ENCODE data around the gene ERI2. TPM values are rescaled to one million over a fixed set of nuclear protein-coding genes. Genes with fewer than 3 reads are reported as not detected.
"Not testable (repeated sequence)": the region's sequence is repeated elsewhere in the genome, so short reads cannot be mapped to it uniquely, and the experiment has no call there.

The ERI2 gene
- total RNA-seq, 1 donor from 2014 or later = 16.5 TPM

DNA sequence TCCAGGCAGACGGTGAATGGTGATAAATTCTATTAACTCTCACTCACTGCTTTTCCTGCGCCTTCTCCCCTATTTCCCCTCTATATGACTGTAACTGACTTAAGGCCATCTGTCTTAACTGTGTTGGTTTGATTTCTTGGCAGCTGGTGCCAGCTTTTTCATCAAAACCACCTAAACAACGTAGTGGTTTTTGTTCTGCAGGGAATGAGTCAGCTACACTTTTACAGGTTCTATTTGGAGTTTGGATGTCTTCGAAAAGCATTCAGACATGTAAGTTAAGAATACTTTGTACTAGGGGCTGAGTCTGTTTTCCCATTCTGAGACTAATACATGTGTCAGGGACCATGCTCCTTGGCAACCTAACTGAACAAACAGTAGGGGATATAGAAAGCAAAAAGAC lies 8.5 kb upstream of the ERI2 start:
- Histone ChIP-seq H3K4me1 (no peaks in the 10 kb centered on the region), H3K27me3 (no peaks in the 10 kb centered on the region), H3K4me3 (no peak overlapping the region), H3K9me3 (no peaks in the 10 kb centered on the region), H3K36me3 (no peaks in the 10 kb centered on the region), H3K27ac (no peak overlapping the region)
- no peak for ATAC-seq
- TF ChIP-seq, protein P1, sequence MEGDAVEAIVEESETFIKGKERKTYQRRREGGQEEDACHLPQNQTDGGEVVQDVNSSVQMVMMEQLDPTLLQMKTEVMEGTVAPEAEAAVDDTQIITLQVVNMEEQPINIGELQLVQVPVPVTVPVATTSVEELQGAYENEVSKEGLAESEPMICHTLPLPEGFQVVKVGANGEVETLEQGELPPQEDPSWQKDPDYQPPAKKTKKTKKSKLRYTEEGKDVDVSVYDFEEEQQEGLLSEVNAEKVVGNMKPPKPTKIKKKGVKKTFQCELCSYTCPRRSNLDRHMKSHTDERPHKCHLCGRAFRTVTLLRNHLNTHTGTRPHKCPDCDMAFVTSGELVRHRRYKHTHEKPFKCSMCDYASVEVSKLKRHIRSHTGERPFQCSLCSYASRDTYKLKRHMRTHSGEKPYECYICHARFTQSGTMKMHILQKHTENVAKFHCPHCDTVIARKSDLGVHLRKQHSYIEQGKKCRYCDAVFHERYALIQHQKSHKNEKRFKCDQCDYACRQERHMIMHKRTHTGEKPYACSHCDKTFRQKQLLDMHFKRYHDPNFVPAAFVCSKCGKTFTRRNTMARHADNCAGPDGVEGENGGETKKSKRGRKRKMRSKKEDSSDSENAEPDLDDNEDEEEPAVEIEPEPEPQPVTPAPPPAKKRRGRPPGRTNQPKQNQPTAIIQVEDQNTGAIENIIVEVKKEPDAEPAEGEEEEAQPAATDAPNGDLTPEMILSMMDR (IDR thresholded peaks at IDR 0.05) = no peak
- DNase-seq = no peak
- intact Hi-C loops (cut with DNase I) = no loop called here

DNA sequence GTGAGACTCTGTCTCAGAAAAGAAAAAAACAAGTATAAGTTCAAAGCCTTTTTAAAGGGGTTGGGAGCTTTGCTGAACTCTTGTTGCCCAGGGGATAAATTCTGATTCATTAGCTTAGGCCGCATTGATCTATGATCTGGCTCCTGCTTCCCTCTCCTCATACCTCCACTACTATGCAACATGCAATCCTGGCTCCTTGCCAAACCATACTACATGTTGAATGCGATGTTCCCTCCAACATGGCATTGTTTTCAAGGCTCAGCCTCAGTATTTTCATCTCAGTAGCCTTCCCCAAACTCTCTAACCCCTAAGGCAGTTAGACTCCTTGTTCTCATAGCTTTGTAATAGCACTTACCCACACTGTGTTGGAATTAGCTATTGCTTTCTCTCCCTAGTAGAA lies 6.2 kb upstream of the ERI2 start:
- Histone ChIP-seq H3K4me3 (no peak overlapping the region), H3K27ac (no peak overlapping the region), H3K36me3 (no peaks in the 10 kb centered on the region), H3K27me3 (no peaks in the 10 kb centered on the region), H3K9me3 (no peaks in the 10 kb centered on the region), H3K4me1 (no peaks in the 10 kb centered on the region)
- TF ChIP-seq, protein P1 (IDR thresholded peaks at IDR 0.05) = no peak
- ATAC-seq (no peak), DNase-seq (no peak)
- intact Hi-C loops (cut with DNase I) = no loop called here

DNA sequence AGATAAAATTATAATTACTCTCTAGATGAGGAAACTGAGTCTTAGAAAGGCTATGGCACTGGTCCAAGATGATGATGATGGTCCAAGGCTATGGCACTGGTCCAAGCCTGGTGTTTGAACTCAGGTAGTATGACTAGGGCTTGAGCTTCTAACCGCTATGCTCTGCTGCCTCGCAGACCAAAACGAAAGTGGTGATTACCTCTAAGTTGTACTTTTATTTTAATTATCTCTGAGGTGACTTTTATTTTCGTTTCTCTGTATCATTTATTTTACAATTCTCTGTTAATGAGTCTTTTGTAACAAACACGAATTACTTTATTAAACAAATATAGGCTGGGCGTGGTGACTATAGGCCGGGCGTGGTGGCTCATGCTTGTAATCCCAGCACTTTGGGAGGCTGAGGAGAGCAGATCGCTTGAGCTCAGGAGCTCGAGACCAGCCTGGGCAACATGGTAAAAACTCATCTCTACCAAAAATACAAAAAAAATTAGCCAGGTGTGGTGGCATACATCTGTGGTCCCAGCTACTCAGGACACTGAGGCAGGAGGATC lies 5.7 kb upstream of the ERI2 start:
- no peak for DNase-seq
- Histone ChIP-seq H3K36me3 (no peaks in the 10 kb centered on the region), H3K4me1 (no peaks in the 10 kb centered on the region), H3K4me3 (no peak overlapping the region), H3K9me3 (no peaks in the 10 kb centered on the region), H3K27me3 (no peaks in the 10 kb centered on the region), H3K27ac (no peak overlapping the region)
- intact Hi-C loops (cut with DNase I) = no loop called here
- TF ChIP-seq, protein P1 (IDR thresholded peaks at IDR 0.05) = no peak
- ATAC-seq = no peak

DNA sequence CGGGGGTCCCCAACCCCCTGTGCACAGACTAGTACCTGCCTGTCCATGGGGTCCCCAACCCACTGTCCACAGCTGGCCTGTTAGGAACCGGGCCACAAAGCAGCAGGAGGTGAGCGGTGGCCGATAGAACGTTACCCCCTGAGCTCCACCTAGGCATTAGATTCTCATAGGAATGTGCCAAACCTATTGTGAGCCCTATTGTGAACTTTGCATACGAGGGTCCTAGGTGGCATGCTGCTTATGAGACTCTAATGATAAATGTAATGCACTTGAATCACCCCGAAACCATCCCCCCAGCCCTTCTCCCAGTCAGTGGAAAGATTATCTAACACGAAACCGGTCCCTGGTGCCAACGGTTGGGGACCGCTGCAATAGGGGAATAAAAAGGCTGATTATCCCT lies 1.6 kb upstream of the ERI2 start:
- TF ChIP-seq, protein P1 (IDR thresholded peaks at IDR 0.05) = no peak
- H3K4me1 ChIP-seq = peaks cover 6% of the 10 kb centered on the region
- no peaks in the 10 kb centered on the region for H3K9me3 ChIP-seq
- no peaks in the 10 kb centered on the region for H3K36me3 ChIP-seq
- intact Hi-C loops (cut with DNase I) = no loop called here
- no peak overlapping the region for H3K4me3 ChIP-seq
- no peaks in the 10 kb centered on the region for H3K27me3 ChIP-seq
- DNase-seq = no peak
- ATAC-seq = no peak
- H3K27ac ChIP-seq = no peak overlapping the region

DNA sequence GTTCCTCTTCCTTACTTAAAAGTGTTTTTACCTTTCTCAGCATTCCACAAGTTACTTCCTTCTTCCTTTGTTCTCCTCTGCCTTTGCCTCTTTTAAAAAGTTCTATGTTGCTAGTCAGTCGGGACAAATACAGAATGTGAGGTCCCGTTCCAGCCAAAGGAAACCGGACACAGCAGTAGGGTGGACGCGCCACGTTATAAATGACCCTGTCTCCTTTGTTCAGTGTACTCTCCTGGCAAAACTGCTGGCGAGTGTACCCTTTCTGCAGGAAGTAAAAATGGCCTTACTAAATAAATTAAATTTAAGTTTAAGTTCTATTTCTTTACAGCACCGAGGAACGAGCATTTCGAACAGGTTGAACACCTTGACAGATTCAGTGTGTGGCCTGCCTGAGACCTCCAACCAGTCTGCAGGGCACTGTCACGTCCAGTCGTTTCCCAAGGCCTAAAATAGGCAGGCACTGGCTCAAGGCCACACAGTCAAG lies 546 bp downstream of the ERI2 start:
- Histone ChIP-seq H3K4me3 (peak overlapping the region; percentile 85), H3K27ac (peak overlapping the region; percentile 92)
- H3K36me3 ChIP-seq; intact Hi-C loops (cut with DNase I); DNase-seq; H3K27me3 ChIP-seq; ATAC-seq; H3K9me3 ChIP-seq; H3K4me1 ChIP-seq: not testable (repeated sequence)

DNA sequence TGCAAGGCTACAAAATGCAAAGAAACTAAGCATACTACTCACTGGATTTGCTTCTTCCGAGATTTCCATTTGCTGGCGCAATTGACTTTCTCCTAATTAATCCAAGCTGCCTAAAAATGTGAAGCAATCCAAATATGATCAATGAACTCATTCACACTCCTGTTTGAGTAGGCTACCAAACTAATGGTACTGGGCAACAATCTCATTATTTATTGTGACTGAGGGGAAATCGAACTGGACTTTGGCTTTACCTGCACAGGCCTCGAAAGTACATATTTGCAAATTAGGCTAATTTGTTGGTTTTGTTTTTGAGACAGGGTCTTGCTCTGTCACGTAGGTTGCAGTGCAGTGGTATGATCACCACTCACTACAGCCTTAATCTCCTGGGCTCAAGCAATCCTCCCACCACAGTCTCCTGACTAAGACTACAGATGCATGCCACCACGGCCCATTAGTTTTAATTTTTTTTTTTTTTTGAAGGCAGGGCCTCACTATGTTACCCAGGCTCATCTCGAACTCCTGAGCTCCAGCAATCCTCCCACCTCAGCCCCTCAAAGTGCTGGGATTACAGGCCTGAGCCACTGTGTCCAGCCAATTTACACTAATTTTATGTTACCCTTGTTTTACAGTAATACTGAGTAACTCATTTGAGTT lies 2.6 kb downstream of the ERI2 start:
- TF ChIP-seq, protein P1 (IDR thresholded peaks at IDR 0.05) = no peak
- no peak overlapping the region for H3K27ac ChIP-seq
- H3K4me3 ChIP-seq = no peak overlapping the region
- H3K27me3 ChIP-seq = no peaks in the 10 kb centered on the region
- no peak for ATAC-seq
- H3K9me3 ChIP-seq = no peaks in the 10 kb centered on the region
- peaks cover 6% of the 10 kb centered on the region for H3K4me1 ChIP-seq
- peaks cover 11% of the 10 kb centered on the region for H3K36me3 ChIP-seq
- DNase-seq = no peak
- intact Hi-C loops (cut with DNase I) = no loop called here
